Choroid plexus epithelial cell (primary cell): Measurements from ENCODE around the gene PDE2A.

Source experiments
- DNase-seq: peaks from one replicate; pipeline ENCODE4 v3.0.0-alpha.2; 2010; ENCODE audit warnings: low read depth
- H3K4me3 ChIP-seq: 2 replicates; pipeline ENCODE4 v1.5.1; 2011; ENCODE audit warnings: low read depth, mild to moderate bottlenecking, control low read depth, low read length, moderate library complexity
- TF ChIP-seq, protein P1 (sequence below): conservative IDR thresholded peaks from 2 replicates; pipeline ENCODE4 v1.5.1; 2011; ENCODE audit warnings: low read depth, mild to moderate bottlenecking, control low read depth, inconsistent platforms, low read length, moderate library complexity

PDE2A gene

DNA sequence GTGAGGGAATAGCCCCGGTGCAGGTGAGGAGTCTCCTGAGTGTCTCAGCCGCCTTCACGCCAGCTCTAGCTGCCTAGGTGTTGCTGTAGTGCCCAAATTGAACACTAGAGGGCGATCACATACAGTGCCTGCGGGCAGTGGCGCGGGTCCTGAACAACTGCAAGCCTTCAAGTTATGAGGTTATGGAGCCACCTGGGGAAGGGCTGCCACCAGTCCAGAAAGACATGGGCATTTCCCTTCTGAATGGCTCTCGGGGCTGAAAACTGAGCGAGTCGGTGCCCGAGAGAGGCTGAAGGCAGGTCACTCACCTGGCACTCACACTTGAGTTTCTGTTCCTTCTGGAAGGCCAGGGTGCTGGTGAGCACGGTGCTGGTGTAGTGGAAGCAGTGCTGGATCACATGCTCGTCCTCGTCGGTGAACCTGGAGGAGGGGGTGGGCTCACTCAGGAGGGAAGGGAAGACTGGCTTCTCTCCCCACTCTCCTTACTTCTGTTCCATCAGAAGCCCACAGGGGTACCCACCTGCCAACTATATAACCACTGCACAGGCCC lies 88.4 kb downstream of the PDE2A start:
- peak; percentile 76 for DNase-seq
- TF ChIP-seq, protein P1, sequence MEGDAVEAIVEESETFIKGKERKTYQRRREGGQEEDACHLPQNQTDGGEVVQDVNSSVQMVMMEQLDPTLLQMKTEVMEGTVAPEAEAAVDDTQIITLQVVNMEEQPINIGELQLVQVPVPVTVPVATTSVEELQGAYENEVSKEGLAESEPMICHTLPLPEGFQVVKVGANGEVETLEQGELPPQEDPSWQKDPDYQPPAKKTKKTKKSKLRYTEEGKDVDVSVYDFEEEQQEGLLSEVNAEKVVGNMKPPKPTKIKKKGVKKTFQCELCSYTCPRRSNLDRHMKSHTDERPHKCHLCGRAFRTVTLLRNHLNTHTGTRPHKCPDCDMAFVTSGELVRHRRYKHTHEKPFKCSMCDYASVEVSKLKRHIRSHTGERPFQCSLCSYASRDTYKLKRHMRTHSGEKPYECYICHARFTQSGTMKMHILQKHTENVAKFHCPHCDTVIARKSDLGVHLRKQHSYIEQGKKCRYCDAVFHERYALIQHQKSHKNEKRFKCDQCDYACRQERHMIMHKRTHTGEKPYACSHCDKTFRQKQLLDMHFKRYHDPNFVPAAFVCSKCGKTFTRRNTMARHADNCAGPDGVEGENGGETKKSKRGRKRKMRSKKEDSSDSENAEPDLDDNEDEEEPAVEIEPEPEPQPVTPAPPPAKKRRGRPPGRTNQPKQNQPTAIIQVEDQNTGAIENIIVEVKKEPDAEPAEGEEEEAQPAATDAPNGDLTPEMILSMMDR, result peak; percentile 84
- no peak overlapping the region for H3K4me3 ChIP-seq

DNA sequence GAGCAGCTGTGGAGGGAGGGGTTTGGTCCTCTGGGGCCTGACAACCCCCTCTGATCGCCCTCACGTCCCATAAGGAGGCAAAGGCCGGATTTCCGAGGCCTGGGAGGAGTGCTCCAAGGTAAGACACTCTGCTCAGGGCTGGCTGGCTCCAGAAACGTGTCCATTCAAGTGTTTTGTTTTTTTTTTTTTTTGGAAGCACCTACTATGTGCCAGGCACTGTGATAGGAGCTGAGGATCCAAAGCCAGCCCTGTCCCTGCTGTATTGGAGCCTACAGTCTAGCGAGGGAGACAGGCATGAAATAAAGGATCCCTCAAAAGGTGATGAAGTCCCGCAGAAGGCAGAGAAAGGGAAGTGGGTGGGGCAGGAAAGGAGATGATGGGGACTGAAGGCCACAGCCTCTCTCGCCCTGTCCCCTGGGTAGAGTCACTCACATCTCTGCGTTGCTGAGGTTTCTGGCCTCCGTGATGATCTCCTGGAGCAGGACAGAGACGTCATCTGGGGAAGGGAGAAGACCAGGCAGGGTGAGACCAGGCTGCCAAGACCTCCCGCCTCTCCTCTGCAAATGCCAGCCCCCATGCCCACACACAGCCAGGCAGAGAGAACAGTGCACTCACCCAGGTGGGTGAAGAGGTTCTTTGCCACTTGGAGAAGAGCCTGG lies 89.2 kb downstream of the PDE2A start:
- TF ChIP-seq, protein P1, result no peak
- DNase-seq, result no peak
- no peak overlapping the region for H3K4me3 ChIP-seq

- TF ChIP-seq, protein P1, result no peak
- no peak overlapping the region for H3K4me3 ChIP-seq
- no peak for DNase-seq
Measured at GRCh38 chr11:72584293-72584938, 89.8 kb downstream of the PDE2A start.

- DNase-seq, result no peak
- TF ChIP-seq, protein P1, result no peak
- H3K4me3 ChIP-seq, result no peak overlapping the region
Measured at GRCh38 chr11:72583616-72584292, 90.5 kb downstream of the PDE2A start.

GRCh38 chr11:72583177-72583553 lies 91.1 kb downstream of the PDE2A start:
- H3K4me3 ChIP-seq, result no peak overlapping the region
- DNase-seq, result no peak
- TF ChIP-seq, protein P1, result no peak

- TF ChIP-seq, protein P1, result no peak
- no peak for DNase-seq
- no peak overlapping the region for H3K4me3 ChIP-seq
Measured at GRCh38 chr11:72582206-72583176, 91.7 kb downstream of the PDE2A start.
